Activated naive CD8-positive, alpha-beta T cell treated with anti-CD3 and anti-CD28 coated beads for 36 hours (primary cell): Measurements from ENCODE around the gene SYNE1. TPM values are rescaled to one million over a fixed set of nuclear protein-coding genes. Genes with fewer than 3 reads are reported as not detected.
"Not testable (repeated sequence)": the region's sequence is repeated elsewhere in the genome, so short reads cannot be mapped to it uniquely, and the experiment has no call there.

Source experiments
- DNase-seq: peaks from one replicate; pipeline ENCODE4 v3.0.0; 2021
- H3K27ac Mint-ChIP-seq: one replicate; pipeline ENCODE4 v1.8.0; 2022; ENCODE audit warnings: mild to moderate bottlenecking, moderate library complexity, mixed read lengths
- H3K27me3 Mint-ChIP-seq: one replicate; pipeline ENCODE4 v1.8.0; 2022; ENCODE audit warnings: mild to moderate bottlenecking, mixed read lengths
- H3K36me3 Mint-ChIP-seq: one replicate; pipeline ENCODE4 v1.8.0; 2021; ENCODE audit warnings: mild to moderate bottlenecking, mixed read lengths
- H3K4me1 Mint-ChIP-seq: one replicate; pipeline ENCODE4 v1.8.0; 2021; ENCODE audit warnings: mixed read lengths
- H3K4me3 Mint-ChIP-seq: one replicate; pipeline ENCODE4 v1.8.0; 2022; ENCODE audit warnings: mild to moderate bottlenecking, moderate library complexity, mixed read lengths
- H3K9me3 Mint-ChIP-seq: one replicate; pipeline ENCODE4 v1.8.0; 2022; ENCODE audit warnings: mixed read lengths
- total RNA-seq, 2 experiments: library from RNA; stranded (reverse); gene quantifications; one replicate each; pipeline ENCODE4 v1.2.3, GENCODE V29; 2021

Gene SYNE1
- total RNA-seq, 2 experiments from 2014 or later, result 21.9 to 26.7 TPM

GRCh38 chr6:152558798-152559197 is 78.4 kb downstream of the SYNE1 start:
- H3K4me3 Mint-ChIP-seq, H3K36me3 Mint-ChIP-seq, H3K4me1 Mint-ChIP-seq, DNase-seq, H3K27me3 Mint-ChIP-seq, H3K27ac Mint-ChIP-seq: not testable (repeated sequence)
- H3K9me3 Mint-ChIP-seq, result peaks cover 16% of the 10 kb centered on the region

DNA sequence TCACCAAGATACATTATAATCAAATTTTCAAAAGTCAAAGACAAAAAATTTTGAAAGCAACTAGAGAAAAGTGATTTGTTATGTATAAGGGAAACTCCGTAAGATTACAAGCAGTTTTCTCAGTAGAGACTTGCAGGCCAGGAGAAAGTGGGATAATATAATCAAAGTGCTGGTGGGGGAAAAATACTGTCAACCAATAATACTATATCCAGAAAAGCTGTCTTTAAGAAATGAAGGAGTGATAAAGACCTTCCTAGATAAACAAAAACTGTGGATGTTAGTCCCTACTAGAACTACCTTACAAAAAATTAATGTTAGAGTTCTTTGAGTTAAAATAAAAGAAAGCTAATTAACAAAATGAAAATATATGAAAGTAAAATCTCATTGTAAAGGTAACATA is 79.7 kb downstream of the SYNE1 start:
- no peak overlapping the region for H3K27ac Mint-ChIP-seq
- H3K4me1 Mint-ChIP-seq, result no peaks in the 10 kb centered on the region
- H3K9me3 Mint-ChIP-seq, result peaks cover 16% of the 10 kb centered on the region
- no peak overlapping the region for H3K4me3 Mint-ChIP-seq
- DNase-seq, result no peak
- no peaks in the 10 kb centered on the region for H3K36me3 Mint-ChIP-seq
- H3K27me3 Mint-ChIP-seq, result peaks cover 10% of the 10 kb centered on the region

DNA sequence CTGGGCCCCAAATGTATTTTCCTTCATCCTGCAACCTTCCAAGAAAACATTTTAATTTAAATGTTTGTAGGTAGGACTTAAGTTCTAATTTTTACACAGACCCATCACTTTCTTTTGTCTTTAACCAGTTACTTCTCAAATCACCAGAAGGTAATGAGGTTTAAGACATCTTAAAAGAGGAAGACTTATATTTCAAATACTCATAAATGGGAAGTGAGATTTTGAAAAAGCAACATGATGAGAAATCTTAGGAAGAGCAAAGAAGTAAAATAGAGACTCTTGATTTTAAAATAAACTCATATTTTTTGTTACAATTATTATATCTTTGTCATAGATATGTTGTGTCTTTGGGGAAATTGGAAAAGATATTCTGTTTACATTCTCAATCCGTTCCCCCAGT is 82.3 kb downstream of the SYNE1 start:
- Mint-ChIP-seq H3K27me3 (peaks cover 11% of the 10 kb centered on the region), H3K9me3 (peaks cover 16% of the 10 kb centered on the region), H3K4me1 (no peaks in the 10 kb centered on the region), H3K4me3 (no peak overlapping the region), H3K27ac (no peak overlapping the region), H3K36me3 (no peaks in the 10 kb centered on the region)
- no peak for DNase-seq

DNA sequence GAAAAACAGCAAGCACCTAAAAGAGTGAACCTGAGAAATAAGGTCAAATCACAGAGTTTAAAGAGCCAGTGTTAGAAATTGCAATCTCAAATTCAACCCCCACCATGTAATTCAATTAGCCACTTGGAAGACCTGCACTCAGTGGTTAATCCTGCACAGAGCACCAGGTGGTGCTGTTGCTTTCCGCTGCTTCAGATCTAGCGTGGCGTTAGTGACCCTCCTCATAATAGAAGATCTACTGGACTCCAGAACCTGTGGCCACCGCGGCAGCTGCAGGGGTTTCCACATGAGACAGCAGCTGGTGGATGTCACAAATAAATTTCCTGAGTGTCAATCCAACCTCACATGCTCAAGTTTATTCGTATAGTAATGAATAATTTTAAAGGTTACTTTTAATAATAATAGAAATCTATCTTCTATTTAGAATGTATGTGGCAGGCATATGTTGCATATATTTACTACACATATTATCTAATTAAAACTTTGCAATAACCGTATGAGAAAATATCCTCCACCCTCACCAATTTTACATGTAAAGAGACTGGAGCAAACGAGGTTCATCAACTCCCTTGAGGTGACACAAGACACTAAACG is 84.4 kb downstream of the SYNE1 start:
- H3K27ac Mint-ChIP-seq, result no peak overlapping the region
- H3K36me3 Mint-ChIP-seq, result no peaks in the 10 kb centered on the region
- H3K9me3 Mint-ChIP-seq, result peaks cover 9% of the 10 kb centered on the region
- H3K4me3 Mint-ChIP-seq, result no peak overlapping the region
- no peaks in the 10 kb centered on the region for H3K4me1 Mint-ChIP-seq
- peak; percentile 14 for DNase-seq
- H3K27me3 Mint-ChIP-seq, result peaks cover 11% of the 10 kb centered on the region

- Mint-ChIP-seq H3K4me3 (no peak overlapping the region), H3K27ac (no peak overlapping the region), H3K4me1 (no peaks in the 10 kb centered on the region), H3K36me3 (no peaks in the 10 kb centered on the region), H3K9me3 (no peaks in the 10 kb centered on the region), H3K27me3 (no peaks in the 10 kb centered on the region)
- no peak for DNase-seq
Measured at GRCh38 chr6:152543519-152543918, 93.6 kb downstream of the SYNE1 start.

DNA sequence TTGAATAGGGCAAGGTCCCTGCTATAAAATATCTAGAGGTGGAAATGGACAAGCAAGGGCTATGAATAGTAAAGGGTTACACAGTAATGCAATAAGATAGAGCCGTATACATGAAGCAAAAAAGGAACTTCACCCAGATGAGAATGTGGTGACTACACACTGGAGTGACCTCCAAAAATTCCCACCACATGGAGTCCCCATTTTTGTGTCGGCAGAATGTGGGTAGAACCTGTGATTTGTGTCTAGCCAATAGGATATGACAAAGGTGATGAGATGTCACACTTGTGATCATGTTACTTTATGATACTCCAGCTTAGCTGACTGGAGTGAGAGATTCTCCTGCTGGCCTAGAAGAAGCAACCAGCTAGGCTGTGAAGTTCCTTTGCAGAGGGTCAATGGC is 96.8 kb downstream of the SYNE1 start:
- Mint-ChIP-seq H3K36me3 (no peaks in the 10 kb centered on the region), H3K27me3 (no peaks in the 10 kb centered on the region)

GRCh38 chr6:152534541-152534940 is 102.6 kb downstream of the SYNE1 start:
- H3K4me1 Mint-ChIP-seq, result no peaks in the 10 kb centered on the region
- H3K27ac Mint-ChIP-seq, result no peak overlapping the region
- H3K9me3 Mint-ChIP-seq, result no peaks in the 10 kb centered on the region
- DNase-seq, result no peak
- no peaks in the 10 kb centered on the region for H3K36me3 Mint-ChIP-seq
- no peak overlapping the region for H3K4me3 Mint-ChIP-seq
- no peaks in the 10 kb centered on the region for H3K27me3 Mint-ChIP-seq

More for the DNA sequence above, 96.8 kb downstream of the SYNE1 start:
- Mint-ChIP-seq H3K27ac (no peak overlapping the region), H3K4me1 (no peaks in the 10 kb centered on the region), H3K9me3 (no peaks in the 10 kb centered on the region), H3K4me3 (no peak overlapping the region)
- DNase-seq, result no peak

DNA sequence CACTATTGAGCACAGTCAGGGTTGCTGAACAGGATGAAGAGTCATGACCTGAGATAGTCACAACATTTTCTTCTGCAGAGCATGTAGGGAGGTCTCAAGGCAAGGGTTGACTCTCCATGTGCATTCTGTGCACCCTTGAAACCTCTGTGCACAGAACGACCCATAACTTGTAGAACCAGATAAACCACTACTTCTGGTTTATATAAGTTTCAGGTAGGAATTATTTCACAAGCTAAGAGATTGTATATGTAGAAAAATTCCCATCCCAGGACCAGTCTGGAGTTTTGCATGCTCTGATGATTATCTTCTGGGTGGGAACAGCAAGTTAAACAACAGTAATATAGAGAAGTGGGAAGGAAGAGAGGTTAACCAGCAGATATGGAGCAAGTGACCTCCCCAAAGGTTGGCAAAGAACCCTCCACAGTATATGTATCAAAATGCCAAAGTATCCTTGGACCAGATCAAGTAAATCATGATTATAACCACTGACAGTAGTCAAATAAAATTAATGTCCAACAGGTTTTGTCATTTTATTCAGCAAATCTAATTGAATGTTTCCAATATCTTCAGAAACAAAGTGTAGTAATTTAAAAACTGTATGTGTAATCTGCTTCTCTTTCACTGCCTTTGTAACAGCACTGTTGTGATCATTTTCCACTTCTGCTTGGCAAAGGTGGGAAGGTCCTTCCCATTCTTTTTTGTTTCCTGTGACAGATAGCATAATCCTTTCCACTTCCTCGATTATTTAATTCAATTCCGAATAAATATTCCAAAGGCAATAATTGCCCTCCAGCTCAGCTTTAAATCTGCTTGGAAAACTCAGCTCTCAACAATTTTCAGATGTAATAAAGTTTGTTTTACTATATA is 104.4 kb downstream of the SYNE1 start:
- H3K9me3 Mint-ChIP-seq, result no peaks in the 10 kb centered on the region
- peaks cover 2% of the 10 kb centered on the region for H3K27me3 Mint-ChIP-seq
- H3K36me3 Mint-ChIP-seq, result no peaks in the 10 kb centered on the region
- DNase-seq, result no peak
- no peak overlapping the region for H3K4me3 Mint-ChIP-seq
- H3K27ac Mint-ChIP-seq, result no peak overlapping the region
- no peaks in the 10 kb centered on the region for H3K4me1 Mint-ChIP-seq

GRCh38 chr6:152531659-152532058 is 105.5 kb downstream of the SYNE1 start:
- Mint-ChIP-seq H3K4me3 (no peak overlapping the region), H3K9me3 (no peaks in the 10 kb centered on the region), H3K4me1 (no peaks in the 10 kb centered on the region), H3K27me3 (peaks cover 4% of the 10 kb centered on the region), H3K36me3 (no peaks in the 10 kb centered on the region), H3K27ac (no peak overlapping the region)
- no peak for DNase-seq

DNA sequence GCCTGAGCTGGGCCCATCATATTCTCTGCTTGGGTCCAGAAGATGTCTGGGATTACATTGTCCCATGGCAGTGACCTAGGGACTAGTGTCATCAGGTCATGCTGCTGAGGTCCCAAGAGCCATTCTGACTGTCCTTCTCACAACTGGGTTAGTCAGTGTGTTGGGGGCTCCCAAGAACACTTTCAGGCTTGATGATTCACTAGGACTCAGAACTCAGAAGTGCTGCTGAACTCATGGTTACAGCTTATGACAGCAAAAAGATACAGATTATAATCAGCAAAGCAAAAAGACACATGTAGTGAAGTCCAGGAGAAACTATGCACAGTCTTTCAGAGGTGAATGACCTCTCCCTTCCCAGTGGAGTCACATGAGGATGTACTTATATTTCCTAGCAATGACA is 107.8 kb downstream of the SYNE1 start:
- Mint-ChIP-seq H3K36me3 (no peaks in the 10 kb centered on the region), H3K4me3 (no peak overlapping the region)
- DNase-seq, result no peak

DNA sequence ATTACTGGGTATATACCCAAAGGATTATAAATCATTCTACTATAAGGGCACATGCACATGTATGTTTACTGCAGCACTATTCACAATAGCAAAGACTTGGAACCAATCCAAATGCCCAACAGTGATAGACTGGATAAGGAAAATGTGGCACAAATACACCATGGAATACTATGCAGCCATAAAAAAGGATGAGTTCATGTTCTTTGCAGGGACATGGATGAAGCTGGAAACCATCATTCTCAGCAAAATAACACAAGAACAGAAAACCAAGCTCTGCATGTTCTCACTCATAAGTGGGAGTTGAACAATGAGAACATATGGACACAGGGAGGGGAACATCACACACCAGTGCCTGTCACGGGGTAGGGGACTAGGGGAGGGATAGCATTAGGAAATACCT is 123.0 kb downstream of the SYNE1 start:
- not testable (repeated sequence) for H3K4me1 Mint-ChIP-seq, H3K27me3 Mint-ChIP-seq, H3K27ac Mint-ChIP-seq, H3K36me3 Mint-ChIP-seq, H3K9me3 Mint-ChIP-seq, DNase-seq, H3K4me3 Mint-ChIP-seq

More for the DNA sequence above, 107.8 kb downstream of the SYNE1 start:
- Mint-ChIP-seq H3K4me1 (no peaks in the 10 kb centered on the region), H3K27me3 (peaks cover 7% of the 10 kb centered on the region), H3K9me3 (no peaks in the 10 kb centered on the region), H3K27ac (no peak overlapping the region)

GRCh38 chr6:152509916-152510315 is 127.2 kb downstream of the SYNE1 start:
- no peaks in the 10 kb centered on the region for H3K36me3 Mint-ChIP-seq
- no peak for DNase-seq
- H3K9me3 Mint-ChIP-seq, result no peaks in the 10 kb centered on the region
- no peaks in the 10 kb centered on the region for H3K4me1 Mint-ChIP-seq
- H3K27ac Mint-ChIP-seq, result no peak overlapping the region
- peaks cover 7% of the 10 kb centered on the region for H3K27me3 Mint-ChIP-seq
- H3K4me3 Mint-ChIP-seq, result no peak overlapping the region

- Mint-ChIP-seq H3K9me3 (no peaks in the 10 kb centered on the region), H3K36me3 (no peaks in the 10 kb centered on the region), H3K27me3 (peaks cover 7% of the 10 kb centered on the region), H3K27ac (no peak overlapping the region), H3K4me3 (no peak overlapping the region), H3K4me1 (no peaks in the 10 kb centered on the region)
- no peak for DNase-seq
Measured at GRCh38 chr6:152508477-152508876, 128.7 kb downstream of the SYNE1 start.

GRCh38 chr6:152503546-152503945 is 133.6 kb downstream of the SYNE1 start:
- no peak overlapping the region for H3K4me3 Mint-ChIP-seq
- no peaks in the 10 kb centered on the region for H3K4me1 Mint-ChIP-seq
- no peaks in the 10 kb centered on the region for H3K27me3 Mint-ChIP-seq
- DNase-seq, result no peak
- no peak overlapping the region for H3K27ac Mint-ChIP-seq
- no peaks in the 10 kb centered on the region for H3K36me3 Mint-ChIP-seq
- no peaks in the 10 kb centered on the region for H3K9me3 Mint-ChIP-seq

- Mint-ChIP-seq H3K4me1 (no peaks in the 10 kb centered on the region), H3K27ac (no peak overlapping the region), H3K9me3 (no peaks in the 10 kb centered on the region), H3K36me3 (no peaks in the 10 kb centered on the region), H3K27me3 (no peaks in the 10 kb centered on the region), H3K4me3 (no peak overlapping the region)
- no peak for DNase-seq
Measured at GRCh38 chr6:152502421-152503188, 134.6 kb downstream of the SYNE1 start.
